D721Med (cell line): ENCODE measurements around the gene PPFIA4.

Experiments used
- DNase-seq: peaks from one replicate; pipeline ENCODE4 v3.0.0; 2011; ENCODE audit warnings: low spot score; ENCODE audit not compliant: insufficient read length
- FAIRE-seq: peaks from 2 replicates; lab custom pipeline; 2011; peaks lifted over from hg19 to GRCh38; lab: Jason Lieb, UNC
- CTCF ChIP-seq: IDR thresholded peaks from 2 replicates; pipeline ENCODE4 v1.5.1; 2012; ENCODE audit warnings: mild to moderate bottlenecking, control low read depth; ENCODE audit not compliant: insufficient read depth; ENCODE audit errors: missing control alignments

Gene PPFIA4

GRCh38 chr1:203083463-203083921, 57.2 kb downstream of the PPFIA4 start:
- FAIRE-seq (no peak), DNase-seq (no peak)
- TF ChIP-seq CTCF = no peak

GRCh38 chr1:203084588-203085527, 58.6 kb downstream of the PPFIA4 start:
- FAIRE-seq (no peak), DNase-seq (peak; percentile 36)
- TF ChIP-seq CTCF = peak; percentile 27

- DNase-seq (no peak), FAIRE-seq (no peak)
- no peak for TF ChIP-seq CTCF
Measured at GRCh38 chr1:203085528-203086406, 59.5 kb downstream of the PPFIA4 start, which contains the start of gene MYOG. MYOG (minus strand) TSS chr1:203086012; CDS start chr1:203085961, 51 bp downstream.

GRCh38 chr1:203086992-203087763, 60.9 kb downstream of the PPFIA4 start:
- no peak for DNase-seq
- no peak for TF ChIP-seq CTCF
- FAIRE-seq = no peak

GRCh38 chr1:203088441-203088840, 62.1 kb downstream of the PPFIA4 start:
- DNase-seq = no peak
- FAIRE-seq = no peak
- TF ChIP-seq CTCF = no peak

GRCh38 chr1:203089001-203089650, 62.8 kb downstream of the PPFIA4 start:
- no peak for DNase-seq
- TF ChIP-seq CTCF = no peak
- FAIRE-seq = no peak
